ENCODE measurements around the gene ELP4.

ELP4 gene

GRCh38 chr11:31651822-31652221, 142.3 kb downstream of the ELP4 start:
- TF ChIP-seq GATA2 (IDR thresholded peaks at IDR 0.05; ENCODE audit: low read depth, low read length) (no peak), GATA3 (IDR thresholded peaks at IDR 0.05; ENCODE audit: low read depth, low read length) (no peak)

GRCh38 chr11:31652528-31652927, 143.0 kb downstream of the ELP4 start:
- TF ChIP-seq GATA3 (IDR thresholded peaks at IDR 0.05; ENCODE audit: low read depth, low read length): no peak
- TF ChIP-seq GATA2 (IDR thresholded peaks at IDR 0.05; ENCODE audit: low read depth, low read length): no peak

DNA sequence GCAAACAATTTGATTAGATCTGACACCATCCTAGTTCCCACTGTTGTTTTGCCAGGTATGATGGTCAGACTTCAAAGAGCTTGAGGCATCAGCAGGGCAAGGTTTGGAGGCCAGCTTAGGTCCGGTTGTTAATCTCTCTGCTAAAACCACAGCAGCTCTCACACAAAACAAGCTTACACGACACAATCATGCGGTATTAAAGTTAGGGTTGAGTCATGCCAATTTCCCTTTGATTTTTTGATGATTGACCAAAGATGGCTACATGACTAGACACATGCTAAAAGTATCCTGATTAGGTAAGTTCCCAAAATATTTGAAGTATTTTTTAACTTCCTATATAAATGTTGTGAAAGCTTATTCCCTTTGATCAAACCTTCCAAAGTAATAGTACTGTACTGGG, 145.9 kb downstream of the ELP4 start:
- TF ChIP-seq GATA2 (IDR thresholded peaks at IDR 0.05; ENCODE audit: low read depth, low read length) (no peak), GATA3 (IDR thresholded peaks at IDR 0.05; ENCODE audit: low read depth, low read length) (no peak)

DNA sequence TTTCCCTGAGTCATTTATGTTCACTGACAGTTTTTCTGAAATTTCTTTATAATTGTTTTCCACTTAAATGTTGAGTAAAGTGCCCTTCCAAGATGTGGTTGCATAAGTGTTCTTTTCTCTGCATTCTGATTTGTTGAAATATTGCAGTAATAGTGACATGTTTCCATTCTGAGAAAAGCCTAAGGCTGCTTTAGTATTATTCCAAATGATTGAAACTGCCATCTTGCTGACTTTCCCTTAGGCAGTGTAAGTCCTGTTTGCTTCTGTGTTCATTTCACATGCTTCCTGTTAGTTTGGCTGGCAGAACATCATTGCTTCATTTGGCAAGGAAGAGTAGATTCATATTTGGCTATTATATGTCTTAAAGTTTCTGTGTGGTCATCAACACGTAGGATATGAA, 146.5 kb downstream of the ELP4 start:
- TF ChIP-seq GATA3 (IDR thresholded peaks at IDR 0.05; ENCODE audit: low read depth, low read length): no peak
- TF ChIP-seq GATA2 (IDR thresholded peaks at IDR 0.05; ENCODE audit: low read depth, low read length): no peak

- TF ChIP-seq GATA3 (IDR thresholded peaks at IDR 0.05; ENCODE audit: low read depth, low read length) (no peak), GATA2 (IDR thresholded peaks at IDR 0.05; ENCODE audit: low read depth, low read length) (no peak)
Measured at GRCh38 chr11:31657091-31657490, 147.5 kb downstream of the ELP4 start.

- TF ChIP-seq GATA3 (IDR thresholded peaks at IDR 0.05; ENCODE audit: low read depth, low read length): no peak
- TF ChIP-seq GATA2 (IDR thresholded peaks at IDR 0.05; ENCODE audit: low read depth, low read length): no peak
Measured at GRCh38 chr11:31664129-31664528, 154.6 kb downstream of the ELP4 start.

- TF ChIP-seq GATA3 (IDR thresholded peaks at IDR 0.05; ENCODE audit: low read depth, low read length): no peak
- TF ChIP-seq GATA2 (IDR thresholded peaks at IDR 0.05; ENCODE audit: low read depth, low read length): no peak
Measured at GRCh38 chr11:31664954-31665353, 155.4 kb downstream of the ELP4 start.

- TF ChIP-seq GATA2 (IDR thresholded peaks at IDR 0.05; ENCODE audit: low read depth, low read length) (no peak), GATA3 (IDR thresholded peaks at IDR 0.05; ENCODE audit: low read depth, low read length) (no peak)
Measured at GRCh38 chr11:31671681-31672080, 162.1 kb downstream of the ELP4 start.

DNA sequence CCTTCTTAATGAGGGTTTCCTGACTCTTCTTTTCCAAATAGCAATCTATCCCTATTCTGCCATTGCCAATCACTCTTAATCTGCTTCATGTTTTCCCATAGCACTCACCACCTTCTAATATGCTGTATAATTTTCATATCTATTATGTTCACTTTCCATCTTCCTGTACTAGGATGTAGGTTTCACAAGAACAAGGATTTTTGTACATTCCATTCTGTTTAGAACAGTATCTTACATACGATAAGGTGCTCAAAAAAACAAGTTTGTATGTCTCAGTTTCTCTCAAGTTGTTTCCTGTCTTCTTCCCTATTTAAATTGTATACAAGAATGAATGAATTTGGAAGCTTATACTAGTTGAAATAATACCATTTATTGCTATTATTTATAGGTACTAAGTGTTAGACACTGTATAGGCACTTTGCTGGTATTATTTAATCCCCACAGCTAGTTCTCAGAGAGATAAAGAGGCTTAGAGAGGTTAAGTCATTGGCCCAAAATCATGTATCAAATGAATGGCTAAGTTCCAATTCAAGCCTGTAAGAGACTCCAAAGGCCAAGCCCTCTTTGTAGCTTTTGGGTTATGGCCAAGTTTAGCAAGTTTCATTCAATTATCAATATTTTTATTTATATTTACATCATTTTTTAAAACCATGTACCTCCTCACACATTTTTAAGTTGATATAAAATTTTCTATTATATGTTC, 166.9 kb downstream of the ELP4 start:
- no peak for TF ChIP-seq GATA2 (IDR thresholded peaks at IDR 0.05; ENCODE audit: low read depth, low read length)
- TF ChIP-seq GATA3 (IDR thresholded peaks at IDR 0.05; ENCODE audit: low read depth, low read length): no peak

DNA sequence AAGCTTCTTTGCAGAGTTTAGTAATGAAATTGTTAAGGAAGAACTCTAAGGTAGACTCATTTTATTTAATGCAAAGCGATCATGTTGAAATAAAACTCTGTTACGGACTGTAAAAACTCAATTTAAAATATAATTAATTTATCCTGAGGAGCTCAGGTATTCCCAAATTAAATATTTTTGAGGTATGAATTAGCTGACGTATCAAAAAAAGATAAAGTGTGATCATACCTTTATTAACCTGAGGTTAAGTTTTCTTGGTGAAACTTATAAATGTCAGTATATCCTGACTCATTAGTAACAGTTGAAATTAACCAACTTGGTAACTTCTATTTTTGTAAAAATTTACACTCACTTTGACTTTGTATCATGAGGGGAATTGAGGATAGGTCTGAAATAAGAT, 171.2 kb downstream of the ELP4 start:
- TF ChIP-seq GATA2 (IDR thresholded peaks at IDR 0.05; ENCODE audit: low read depth, low read length) (no peak), GATA3 (IDR thresholded peaks at IDR 0.05; ENCODE audit: low read depth, low read length) (no peak)

- TF ChIP-seq GATA2 (IDR thresholded peaks at IDR 0.05; ENCODE audit: low read depth, low read length) (no peak), GATA3 (IDR thresholded peaks at IDR 0.05; ENCODE audit: low read depth, low read length) (no peak)
Measured at GRCh38 chr11:31687256-31687655, 177.7 kb downstream of the ELP4 start.

DNA sequence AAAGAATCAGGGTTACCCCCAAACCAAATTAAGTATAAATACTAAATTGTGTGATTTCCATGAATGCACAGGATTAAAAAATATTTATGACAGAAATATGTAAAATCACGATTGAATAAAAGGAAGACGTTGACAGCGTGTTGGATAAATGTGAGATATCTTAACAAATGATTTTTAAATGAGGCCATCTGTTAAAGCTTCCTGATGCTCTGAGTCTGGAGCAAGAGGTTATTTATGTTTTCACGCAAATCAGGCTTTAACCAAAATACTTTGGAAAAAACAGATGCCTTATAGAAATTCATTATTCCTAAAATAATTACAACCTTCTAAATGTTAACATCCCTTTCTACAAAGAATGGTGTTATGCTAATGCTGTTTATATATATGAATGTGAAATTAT, 178.3 kb downstream of the ELP4 start:
- TF ChIP-seq GATA3 (IDR thresholded peaks at IDR 0.05; ENCODE audit: low read depth, low read length) (no peak), GATA2 (IDR thresholded peaks at IDR 0.05; ENCODE audit: low read depth, low read length) (no peak)

GRCh38 chr11:31689559-31689958, 180.0 kb downstream of the ELP4 start:
- TF ChIP-seq GATA2 (IDR thresholded peaks at IDR 0.05; ENCODE audit: low read depth, low read length) (no peak), GATA3 (IDR thresholded peaks at IDR 0.05; ENCODE audit: low read depth, low read length) (no peak)

DNA sequence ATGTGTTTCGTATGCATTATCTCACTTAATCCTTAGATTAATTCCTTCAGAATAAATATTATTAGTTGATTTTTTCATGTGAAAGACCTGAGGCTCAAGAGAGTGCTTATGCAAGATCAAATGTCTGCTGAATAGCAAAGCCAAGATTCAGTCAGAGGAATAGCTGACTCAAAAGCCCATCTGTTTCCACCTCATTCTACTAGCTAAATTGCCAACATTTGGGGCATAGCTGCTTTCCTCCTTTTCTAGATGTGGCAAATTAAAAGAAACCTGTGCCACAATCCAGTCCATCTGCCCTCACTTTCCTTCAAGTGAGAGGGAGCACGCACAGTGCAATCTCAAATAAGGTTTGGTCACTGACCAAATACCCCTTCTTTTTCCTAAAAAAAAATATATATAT, 180.5 kb downstream of the ELP4 start:
- TF ChIP-seq GATA2 (IDR thresholded peaks at IDR 0.05; ENCODE audit: low read depth, low read length) (no peak), GATA3 (IDR thresholded peaks at IDR 0.05; ENCODE audit: low read depth, low read length) (no peak)

- TF ChIP-seq GATA2 (IDR thresholded peaks at IDR 0.05; ENCODE audit: low read depth, low read length): no peak
- no peak for TF ChIP-seq GATA3 (IDR thresholded peaks at IDR 0.05; ENCODE audit: low read depth, low read length)
Measured at GRCh38 chr11:31690516-31690915, 180.9 kb downstream of the ELP4 start.

- TF ChIP-seq GATA3 (IDR thresholded peaks at IDR 0.05; ENCODE audit: low read depth, low read length) (no peak), GATA2 (IDR thresholded peaks at IDR 0.05; ENCODE audit: low read depth, low read length) (no peak)
Measured at GRCh38 chr11:31692466-31692865, 182.9 kb downstream of the ELP4 start.

Data from SH-SY5Y (cell line).